T-helper 9 cell (primary cell): ENCODE results near the gene MCRIP2.
A peak's percentile ranks its signal among the peaks of the same experiment; 100 is the strongest.

Experiments used
- DNase-seq: peaks from one replicate; pipeline ENCODE4 v3.0.0-alpha.2; 2020

Gene MCRIP2

GRCh38 chr16:633336-634050 lies 8.1 kb upstream of the MCRIP2 start:
- no peak for DNase-seq

GRCh38 chr16:634051-634670 lies 7.5 kb upstream of the MCRIP2 start:
- DNase-seq = no peak

- DNase-seq = no peak
Measured at GRCh38 chr16:634996-635395, 6.6 kb upstream of the MCRIP2 start.

- no peak for DNase-seq
Measured at GRCh38 chr16:635573-636205, 5.9 kb upstream of the MCRIP2 start.

GRCh38 chr16:636206-637080 lies 5.2 kb upstream of the MCRIP2 start, which contains the start of gene METTL26:
METTL26 (minus strand) TSS chr16:636305; CDS start chr16:636290, 15 bp downstream.
- peak; percentile 88 for DNase-seq

- DNase-seq = peak; percentile 92
Measured at GRCh38 chr16:637081-638018, 4.3 kb upstream of the MCRIP2 start.

GRCh38 chr16:638034-638543 lies 3.5 kb upstream of the MCRIP2 start:
- DNase-seq = no peak

GRCh38 chr16:638836-639235 lies 2.8 kb upstream of the MCRIP2 start:
- no peak for DNase-seq

DNA sequence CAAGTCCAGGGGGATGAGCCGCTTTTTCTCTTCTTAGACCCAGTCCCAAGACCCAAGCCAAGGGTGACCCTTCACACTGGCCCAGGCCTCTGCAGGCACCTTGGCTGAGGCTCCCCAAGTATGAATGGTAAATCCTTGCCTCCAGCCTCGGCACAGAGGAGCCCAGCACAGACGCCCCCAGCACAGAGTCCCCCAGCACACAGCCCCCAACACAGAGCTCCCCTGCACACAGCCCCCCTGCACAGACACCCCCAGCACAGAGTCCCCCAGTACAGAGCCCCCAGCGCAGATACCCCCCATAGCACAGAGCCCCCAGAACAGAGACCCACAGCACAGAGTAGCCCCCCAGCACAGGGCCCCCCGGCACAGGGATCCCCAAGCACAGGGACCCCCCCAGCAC lies 1.0 kb upstream of the MCRIP2 start:
- DNase-seq = no peak

- no peak for DNase-seq
Measured at GRCh38 chr16:642189-643049, 791 bp downstream of the MCRIP2 start.

- DNase-seq = no peak
Measured at GRCh38 chr16:643050-643368, 1.4 kb downstream of the MCRIP2 start.

DNA sequence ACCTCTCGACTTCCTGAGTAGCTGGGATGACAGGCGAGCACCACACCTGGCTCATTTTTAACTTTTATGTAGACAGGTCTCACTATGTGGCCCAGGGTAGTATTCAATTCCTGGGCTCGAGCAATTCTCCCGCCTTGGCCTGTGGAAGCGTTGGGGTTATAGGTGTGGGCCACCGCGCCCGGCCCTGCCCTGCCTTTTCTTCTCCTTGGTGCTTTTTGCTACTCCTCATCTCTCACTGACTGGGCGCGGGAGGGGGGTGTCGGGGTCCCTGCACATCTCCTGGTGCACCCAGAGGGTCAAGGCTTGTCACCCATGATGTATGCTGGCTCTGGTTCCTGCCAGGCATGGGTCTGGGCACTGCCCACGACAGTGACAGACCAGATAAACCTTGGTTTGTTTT lies 2.9 kb downstream of the MCRIP2 start:
- DNase-seq = no peak

- no peak for DNase-seq
Measured at GRCh38 chr16:645852-646678, 4.4 kb downstream of the MCRIP2 start.

GRCh38 chr16:646679-647172 lies 5.1 kb downstream of the MCRIP2 start:
- DNase-seq = no peak

DNA sequence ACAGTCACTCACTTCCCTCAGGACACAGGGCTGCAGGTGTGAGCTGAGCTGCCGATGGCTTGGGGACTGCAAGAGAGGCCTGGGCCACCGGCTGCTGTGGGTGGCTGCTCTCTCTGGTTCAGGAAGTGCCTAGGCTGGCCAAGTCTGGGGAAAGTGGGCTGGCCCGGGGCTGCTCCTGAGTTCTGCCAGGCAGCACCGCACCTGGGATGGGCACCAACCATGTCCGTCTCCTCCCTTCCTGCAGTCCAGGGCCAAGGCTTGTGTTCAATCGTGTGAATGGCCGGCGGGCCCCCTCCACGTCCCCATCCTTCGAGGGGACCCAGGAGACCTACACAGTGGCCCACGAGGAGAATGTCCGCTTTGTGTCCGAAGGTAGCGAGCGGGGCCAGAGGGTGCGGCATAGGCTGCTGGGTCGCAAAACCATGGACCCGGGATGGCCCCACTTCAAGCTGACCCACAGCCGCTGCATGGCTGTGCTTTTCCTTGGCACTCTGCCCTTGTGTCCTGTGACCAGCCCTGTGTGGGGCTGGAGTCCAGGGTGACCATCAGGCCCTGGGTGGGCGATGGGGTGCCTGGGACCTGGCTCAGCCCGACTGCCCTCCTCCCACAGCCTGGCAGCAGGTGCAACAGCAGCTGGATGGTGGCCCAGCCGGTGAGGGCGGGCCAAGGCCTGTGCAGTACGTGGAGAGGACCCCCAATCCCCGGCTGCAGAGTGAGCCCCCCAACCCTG lies 5.7 kb downstream of the MCRIP2 start:
- no peak for DNase-seq

DNA sequence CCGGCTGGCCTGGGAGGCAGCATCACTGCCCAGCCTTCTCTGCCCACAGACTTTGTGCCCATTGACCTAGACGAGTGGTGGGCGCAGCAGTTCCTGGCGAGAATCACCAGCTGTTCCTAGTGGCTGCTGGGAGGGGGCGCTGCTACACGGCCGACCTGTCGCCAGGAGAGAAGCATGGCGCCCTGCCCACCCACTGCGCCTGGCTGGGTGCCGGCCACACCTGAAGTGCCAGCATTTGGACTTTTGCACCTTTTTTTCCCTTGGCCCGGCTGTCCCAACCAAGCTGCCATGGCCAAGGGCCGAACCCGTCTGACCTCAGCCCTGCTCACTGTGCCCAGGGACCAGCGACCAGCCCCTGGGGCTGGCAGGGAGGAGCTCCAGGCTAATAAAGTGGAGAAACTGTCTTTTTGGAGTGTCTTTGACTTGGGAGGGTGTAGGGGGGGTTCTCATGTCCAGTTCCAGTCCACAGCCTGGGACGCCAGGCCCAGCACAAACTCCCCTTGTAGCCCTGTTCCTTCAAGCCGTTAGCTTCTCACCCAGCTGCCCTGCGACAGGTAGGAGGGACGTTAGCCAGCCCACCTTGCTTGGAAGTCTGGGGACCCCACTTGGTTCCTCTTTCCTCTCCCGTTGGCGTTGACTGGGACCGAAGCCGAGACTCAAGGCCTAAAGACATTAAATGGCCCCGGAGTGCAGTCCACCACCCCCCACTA lies 6.6 kb downstream of the MCRIP2 start:
- DNase-seq = no peak

DNA sequence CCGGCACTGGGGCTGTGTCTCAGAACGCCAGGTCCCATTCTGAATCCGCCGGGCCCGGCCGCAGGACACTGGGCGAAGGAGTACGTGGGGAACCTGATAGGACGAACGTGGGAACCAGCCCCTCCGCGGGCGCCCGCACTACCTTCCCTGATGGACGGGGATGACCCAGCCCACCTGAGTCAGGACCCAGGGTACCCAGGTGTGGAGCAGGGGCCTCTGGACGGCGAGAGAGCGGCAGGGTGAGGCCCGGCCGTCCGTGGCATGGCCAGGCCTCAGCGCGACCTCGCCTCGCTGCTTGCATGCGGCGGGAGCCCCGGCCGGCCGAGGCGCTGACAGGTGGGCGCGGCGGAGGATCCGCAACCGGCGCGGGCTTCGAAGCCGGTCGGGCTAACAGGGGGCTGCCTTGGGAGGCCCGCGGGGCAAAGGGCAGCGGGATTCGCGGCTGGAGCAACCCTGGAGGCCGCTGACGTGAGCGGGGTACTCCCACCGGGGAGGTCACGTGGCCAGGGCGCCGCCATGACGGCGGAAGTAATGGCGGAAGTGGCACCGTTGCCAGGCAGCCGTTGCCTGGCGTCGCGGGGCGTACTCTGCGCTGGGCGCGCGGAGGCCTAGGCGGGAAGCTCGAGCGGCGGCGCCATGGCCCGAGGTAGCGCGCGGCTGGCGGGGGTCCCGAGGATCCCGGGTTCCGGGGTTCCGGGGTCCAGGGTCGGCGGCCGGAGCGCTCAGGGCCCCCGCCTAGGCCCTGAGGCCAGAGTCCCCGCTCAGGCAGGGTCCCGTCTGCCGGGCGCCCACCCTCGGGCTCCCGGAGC lies 7.4 kb downstream of the MCRIP2 start, which contains the start of gene WDR90:
Gene WDR90 (plus strand): TSS at position 585 of the 809 bp plus-strand sequence. CDS start 52 bp downstream, at position 637.
- DNase-seq = peak; percentile 90
